HG02973 (cell line): ENCODE results near the gene NFIA.

ENCODE experiments used
- ATAC-seq: cut with Tn5 transposase; IDR thresholded peaks from one replicate; pipeline ENCODE4 v1.9.1; 2021; ENCODE audit warnings: moderate library complexity; ENCODE audit not compliant: unreplicated experiment

The NFIA gene

GRCh38 chr1:61386323-61386722 lies 304.0 kb downstream of the NFIA start:
- no peak for ATAC-seq

- ATAC-seq = no peak
Measured at GRCh38 chr1:61386770-61387169, 304.4 kb downstream of the NFIA start.

GRCh38 chr1:61387829-61388228 lies 305.5 kb downstream of the NFIA start:
- ATAC-seq = no peak

- no peak for ATAC-seq
Measured at GRCh38 chr1:61388566-61388965, 306.2 kb downstream of the NFIA start.

- no peak for ATAC-seq
Measured at GRCh38 chr1:61389194-61389925, 307.0 kb downstream of the NFIA start.

GRCh38 chr1:61389926-61390845 lies 307.8 kb downstream of the NFIA start:
- no peak for ATAC-seq

GRCh38 chr1:61391730-61392129 lies 309.4 kb downstream of the NFIA start:
- no peak for ATAC-seq

GRCh38 chr1:61392409-61393242 lies 310.3 kb downstream of the NFIA start:
- no peak for ATAC-seq

GRCh38 chr1:61393575-61393974 lies 311.2 kb downstream of the NFIA start:
- no peak for ATAC-seq

- no peak for ATAC-seq
Measured at GRCh38 chr1:61395146-61395800, 312.9 kb downstream of the NFIA start.

GRCh38 chr1:61397495-61397894 lies 315.1 kb downstream of the NFIA start:
- ATAC-seq = no peak

- no peak for ATAC-seq
Measured at GRCh38 chr1:61397935-61398334, 315.6 kb downstream of the NFIA start.

- ATAC-seq = no peak
Measured at GRCh38 chr1:61399199-61399598, 316.8 kb downstream of the NFIA start.

- ATAC-seq = no peak
Measured at GRCh38 chr1:61400131-61400770, 317.9 kb downstream of the NFIA start.

GRCh38 chr1:61400997-61401396 lies 318.6 kb downstream of the NFIA start:
- ATAC-seq = no peak

GRCh38 chr1:61403679-61404596 lies 321.6 kb downstream of the NFIA start:
- no peak for ATAC-seq

GRCh38 chr1:61404597-61405376 lies 322.4 kb downstream of the NFIA start:
- no peak for ATAC-seq

GRCh38 chr1:61406467-61406866 lies 324.1 kb downstream of the NFIA start:
- ATAC-seq = no peak
